OCI-LY7 (cell line): ENCODE data around the gene AGBL1. TPM values are rescaled to one million over a fixed set of nuclear protein-coding genes. Genes with fewer than 3 reads are reported as not detected.
"Not testable (repeated sequence)": the region's sequence is repeated elsewhere in the genome, so short reads cannot be mapped to it uniquely, and the experiment has no call there.

Source experiments
- BruUV-seq: library from RNA; stranded (reverse); fragments of 400-500 nt; replicated peaks from 2 replicates; lab custom pipeline; 2021; lab: Mats Ljungman, UMichigan
- CTCF ChIA-PET: fragments of 300-600 bp; sonication (Branson Sonifier 250); formaldehyde crosslinking; loops from one replicate; lab custom pipeline; 2022; ENCODE audit warnings: antibody characterized with exemption; ENCODE audit not compliant: unreplicated experiment; lab: Charles Lee
- POLR2A ChIA-PET: fragments of 300-600 bp; sonication (Branson Sonifier 250); formaldehyde crosslinking; loops from one replicate; lab custom pipeline; 2022; ENCODE audit warnings: antibody characterized with exemption; lab: Charles Lee
- DNase-seq: peaks from one replicate; pipeline ENCODE4 v3.0.0-alpha.2; 2015; ENCODE audit warnings: low spot score
- H2AFZ ChIP-seq: fragments of 200-600 bp; sonication (generic), shearing (Covaris generic); 2 replicates; pipeline ENCODE4 v1.6.1; 2014; ENCODE audit warnings: mild to moderate bottlenecking, antibody characterized with exemption, low read length, moderate library complexity
- H3K27ac ChIP-seq: fragments of 200-600 bp; sonication (generic); 2 replicates; pipeline ENCODE4 v1.5.1; 2014; ENCODE audit warnings: mixed run types, low read depth, mild to moderate bottlenecking, moderate library complexity, low read length, inconsistent platforms; ENCODE audit not compliant: poor library complexity, severe bottlenecking
- H3K36me3 ChIP-seq: fragments of 200-600 bp; sonication (generic); 2 replicates; pipeline ENCODE4 v1.6.1; 2014; ENCODE audit warnings: mild to moderate bottlenecking, antibody characterized with exemption, low read length, moderate library complexity, mixed read lengths; ENCODE audit not compliant: insufficient read depth
- H3K4me1 ChIP-seq: fragments of 200-600 bp; sonication (generic); 2 replicates; pipeline ENCODE4 v1.5.1; 2014; ENCODE audit warnings: mild to moderate bottlenecking, low read length; ENCODE audit not compliant: insufficient read depth, poor library complexity, severe bottlenecking
- H3K4me2 ChIP-seq: fragments of 200-600 bp; sonication (generic); 2 replicates; pipeline ENCODE4 v1.6.1; 2014; ENCODE audit warnings: mild to moderate bottlenecking, low read length
- H3K4me3 ChIP-seq: fragments of 200-600 bp; sonication (generic); 2 replicates; pipeline ENCODE4 v1.5.1; 2014; ENCODE audit warnings: mild to moderate bottlenecking, low read depth, low read length; ENCODE audit not compliant: poor library complexity, severe bottlenecking
- H3K79me2 ChIP-seq: fragments of 200-600 bp; sonication (generic); 2 replicates; pipeline ENCODE4 v1.6.1; 2016; ENCODE audit warnings: low read depth, mild to moderate bottlenecking, low read length, moderate library complexity, mixed read lengths; ENCODE audit not compliant: insufficient read depth
- H3K9me2 ChIP-seq: fragments of 200-600 bp; sonication (generic); 2 replicates; pipeline ENCODE4 v1.6.1; 2016; ENCODE audit warnings: mild to moderate bottlenecking, low read length, mixed read lengths; ENCODE audit not compliant: insufficient read depth
- H3K9me3 ChIP-seq: fragments of 200-600 bp; sonication (generic); 2 replicates; pipeline ENCODE4 v1.6.1; 2014; ENCODE audit warnings: mild to moderate bottlenecking, mixed run types, low read length, mixed read lengths
- H4K20me1 ChIP-seq: fragments of 200-600 bp; sonication (generic); 2 replicates; pipeline ENCODE4 v1.6.1; 2014; ENCODE audit warnings: mild to moderate bottlenecking, antibody characterized with exemption, low read length, moderate library complexity, mixed read lengths; ENCODE audit not compliant: insufficient read depth
- EZH2phosphoT487 ChIP-seq: fragments of 200-600 bp; sonication (generic); IDR thresholded peaks from 2 replicates; pipeline ENCODE4 v1.6.1; 2018; ENCODE audit warnings: low read depth, borderline replicate concordance, mild to moderate bottlenecking, mixed run types, antibody characterized with exemption, low read length, moderate library complexity, mixed read lengths
- intact Hi-C: fragments of 100-400 bp; cut with micrococcal nuclease; formaldehyde crosslinking; loops from one replicate; pipeline ENCODE4 v1.10.0; 2022; ENCODE audit not compliant: unreplicated experiment
- total RNA-seq, 2 experiments: library from RNA; depleted of rRNA in 1 of 2; stranded (reverse); fragments of >200 nt in 1 of 2; shearing (Covaris generic) in 1 of 2; gene quantifications; 2 replicates each; pipeline ENCODE4 v1.2.3, GENCODE V29; 2014 to 2022
- TF ChIP-seq, protein P1 (sequence below): fragments of 200-600 bp; sonication (generic); conservative IDR thresholded peaks from 2 replicates; pipeline ENCODE4 v1.5.1; 2014; ENCODE audit warnings: mild to moderate bottlenecking, antibody characterized with exemption, low read length, moderate library complexity, mixed read lengths

AGBL1 gene
- total RNA-seq, 2 experiments from 2014 or later = not detected

DNA sequence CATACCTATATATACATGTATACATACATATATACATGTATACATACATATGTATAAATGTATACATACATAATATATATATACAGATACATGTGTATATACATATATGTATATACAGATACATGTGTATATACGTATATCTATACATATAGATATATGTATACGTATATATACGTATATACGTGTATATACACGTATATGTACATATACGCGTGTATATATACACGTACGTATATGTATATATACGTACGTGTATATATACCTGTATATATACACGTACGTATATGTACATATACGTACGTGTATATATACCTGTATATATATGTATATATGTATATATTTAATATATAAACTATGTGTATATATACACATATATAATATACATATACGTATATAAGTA, 955.2 kb downstream of the AGBL1 start:
- no peak overlapping the region for H3K27ac ChIP-seq
- H3K9me2 ChIP-seq = no peaks in the 10 kb centered on the region
- no peaks in the 10 kb centered on the region for H4K20me1 ChIP-seq
- no peaks in the 10 kb centered on the region for H3K36me3 ChIP-seq
- no peak for TF ChIP-seq EZH2phosphoT487
- TF ChIP-seq, protein P1, sequence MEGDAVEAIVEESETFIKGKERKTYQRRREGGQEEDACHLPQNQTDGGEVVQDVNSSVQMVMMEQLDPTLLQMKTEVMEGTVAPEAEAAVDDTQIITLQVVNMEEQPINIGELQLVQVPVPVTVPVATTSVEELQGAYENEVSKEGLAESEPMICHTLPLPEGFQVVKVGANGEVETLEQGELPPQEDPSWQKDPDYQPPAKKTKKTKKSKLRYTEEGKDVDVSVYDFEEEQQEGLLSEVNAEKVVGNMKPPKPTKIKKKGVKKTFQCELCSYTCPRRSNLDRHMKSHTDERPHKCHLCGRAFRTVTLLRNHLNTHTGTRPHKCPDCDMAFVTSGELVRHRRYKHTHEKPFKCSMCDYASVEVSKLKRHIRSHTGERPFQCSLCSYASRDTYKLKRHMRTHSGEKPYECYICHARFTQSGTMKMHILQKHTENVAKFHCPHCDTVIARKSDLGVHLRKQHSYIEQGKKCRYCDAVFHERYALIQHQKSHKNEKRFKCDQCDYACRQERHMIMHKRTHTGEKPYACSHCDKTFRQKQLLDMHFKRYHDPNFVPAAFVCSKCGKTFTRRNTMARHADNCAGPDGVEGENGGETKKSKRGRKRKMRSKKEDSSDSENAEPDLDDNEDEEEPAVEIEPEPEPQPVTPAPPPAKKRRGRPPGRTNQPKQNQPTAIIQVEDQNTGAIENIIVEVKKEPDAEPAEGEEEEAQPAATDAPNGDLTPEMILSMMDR = no peak
- no peak overlapping the region for H3K4me2 ChIP-seq
- H3K4me1 ChIP-seq = no peaks in the 10 kb centered on the region
- no peak for DNase-seq
- H3K79me2 ChIP-seq = no peaks in the 10 kb centered on the region
- no peak overlapping the region for H2AFZ ChIP-seq
- BruUV-seq = no TSS peak
- ChIA-PET CTCF (no interaction called here), POLR2A (no interaction called here)
- no peak overlapping the region for H3K4me3 ChIP-seq
- H3K9me3 ChIP-seq = no peaks in the 10 kb centered on the region
- intact Hi-C loops = no loop called here

DNA sequence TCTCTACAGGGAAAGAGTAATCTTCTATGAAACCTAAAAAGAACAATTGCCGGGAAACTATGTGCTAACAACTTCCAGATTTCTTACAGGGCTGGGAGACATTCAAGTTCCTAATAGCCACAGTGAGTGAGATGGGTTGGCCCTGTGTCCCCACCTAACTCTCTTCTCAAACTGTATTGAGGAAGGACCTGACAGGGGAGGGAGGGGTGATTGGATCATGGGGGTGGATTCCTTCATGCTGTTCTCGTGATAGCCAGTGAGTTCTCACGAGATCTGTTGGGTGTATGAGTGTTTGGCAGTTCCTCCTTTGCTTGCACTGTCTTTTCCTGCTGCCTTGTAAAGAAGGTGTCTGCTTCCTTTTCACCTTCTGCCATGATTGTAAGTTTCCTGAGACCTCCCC, 958.7 kb downstream of the AGBL1 start:
- Histone ChIP-seq H4K20me1 (no peaks in the 10 kb centered on the region), H3K4me2 (no peak overlapping the region), H2AFZ (no peak overlapping the region), H3K4me3 (no peak overlapping the region), H3K27ac (no peak overlapping the region), H3K36me3 (no peaks in the 10 kb centered on the region), H3K4me1 (no peaks in the 10 kb centered on the region), H3K9me2 (no peaks in the 10 kb centered on the region), H3K79me2 (no peaks in the 10 kb centered on the region), H3K9me3 (no peaks in the 10 kb centered on the region)
- intact Hi-C loops = no loop called here
- DNase-seq = no peak
- no TSS peak for BruUV-seq
- POLR2A ChIA-PET = interaction anchor here (0.9 kb wide), 1 partner anchor 12 kb away, joined by 3 read pairs; no protein-coding TSS in a partner anchor
- CTCF ChIA-PET = no interaction called here
- TF ChIP-seq EZH2phosphoT487 = no peak
- TF ChIP-seq, protein P1 = no peak

DNA sequence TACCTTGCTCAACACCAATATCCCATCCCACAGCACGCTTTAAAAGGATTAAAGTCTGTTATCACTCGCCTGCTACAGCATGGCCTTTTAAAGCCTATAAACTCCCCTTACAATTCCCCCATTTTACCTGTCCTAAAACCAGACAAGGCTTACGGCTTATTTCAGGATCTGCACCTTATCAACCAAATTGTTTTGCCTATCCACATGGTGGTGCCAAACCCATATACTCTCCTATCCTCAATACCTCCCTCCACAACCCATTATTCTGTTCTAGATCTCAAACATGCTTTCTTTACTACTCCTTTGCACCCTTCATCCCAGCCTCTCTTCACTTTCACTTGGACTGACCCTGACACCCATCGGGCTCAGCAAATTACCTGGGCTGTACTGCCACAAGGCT, 962.9 kb downstream of the AGBL1 start:
- H3K4me2 ChIP-seq, H3K4me1 ChIP-seq, H3K27ac ChIP-seq, DNase-seq, H3K9me2 ChIP-seq, POLR2A ChIA-PET, H3K36me3 ChIP-seq, H3K4me3 ChIP-seq, H3K79me2 ChIP-seq, H2AFZ ChIP-seq, H3K9me3 ChIP-seq, CTCF ChIA-PET, H4K20me1 ChIP-seq, intact Hi-C loops, BruUV-seq: not testable (repeated sequence)
